Stomach (tissue), 9 donors: ENCODE results near the gene PCARE. TPM values are rescaled to one million over a fixed set of nuclear protein-coding genes. Genes with fewer than 3 reads are reported as not detected.
"Not testable (repeated sequence)": the region's sequence is repeated elsewhere in the genome, so short reads cannot be mapped to it uniquely, and the experiment has no call there.

Source experiments
- DNase-seq, 2 donors: peaks; one replicate each; pipeline versions ENCODE4 v3.0.0 to v3.0.0-alpha.2; 2013 to 2019
- H3K27ac ChIP-seq, 5 donors: fragments of 200-600 bp in 4 of 5; sonication (generic) in 4 of 5; one replicate each; pipeline ENCODE4 v1.5.1; 2013 to 2019; ENCODE audit warnings: mild to moderate bottlenecking in 1 of 5, moderate library complexity in 1 of 5
- H3K27me3 ChIP-seq, 3 donors: fragments of 200-600 bp; sonication (generic); one replicate each; pipeline ENCODE4 v1.5.1; 2017 to 2019; ENCODE audit warnings: mixed run types in 1 of 3
- H3K36me3 ChIP-seq, 4 donors: fragments of 200-600 bp; sonication (generic); 1 replicate in 3 of 4; 2 replicates in 1 of 4; pipeline ENCODE4 v1.5.1; 2016 to 2019
- H3K4me1 ChIP-seq, 4 donors: fragments of 200-600 bp; sonication (generic); one replicate each; pipeline ENCODE4 v1.5.1; 2016 to 2019
- H3K4me3 ChIP-seq, 4 donors: fragments of 200-600 bp; sonication (generic) in 3 of 4; one replicate each; pipeline ENCODE4 v1.5.1; 2016 to 2019; ENCODE audit warnings: mild to moderate bottlenecking in 1 of 4
- H3K9me3 ChIP-seq, 4 donors: fragments of 200-600 bp; sonication (generic); one replicate each; pipeline ENCODE4 v1.5.1; 2016 to 2019
- CTCF ChIP-seq, 7 experiments: fragments of 450-650 bp in 4 of 7; fragments of 200-600 bp in 3 of 7; sonication (generic) in 3 of 7; IDR thresholded peaks; one replicate each; pipeline ENCODE4 v1.5.1; 2016 to 2019; ENCODE audit warnings: antibody characterized with exemption in 7 of 7, control low read depth in 2 of 7, mild to moderate bottlenecking in 1 of 7
- EP300 ChIP-seq: sonication (generic); formaldehyde crosslinking; IDR thresholded peaks from one replicate; pipeline ENCODE4 v1.6.1; 2017; ENCODE audit warnings: antibody characterized with exemption
- POLR2A ChIP-seq, 4 donors: fragments of 450-650 bp; IDR thresholded peaks; one replicate each; pipeline ENCODE4 v1.6.1; 2016; ENCODE audit warnings: antibody characterized with exemption in 4 of 4, control low read depth in 2 of 4, mild to moderate bottlenecking in 1 of 4, moderate library complexity in 1 of 4
- POLR2AphosphoS5 ChIP-seq, 3 donors: sonication (generic); formaldehyde crosslinking; IDR thresholded peaks; one replicate each; pipeline ENCODE4 v1.6.1; 2016; ENCODE audit warnings: antibody characterized with exemption in 3 of 3
- WGBS, 5 donors: extraction: QIAGEN DNeasy Blood & Tissue Kit in 3 of 5; methylation state at CpG; one replicate each; pipeline versions ENCODE4 v1.1.5 to v1.1.7; 2013 to 2018; 5-methylcytosine and 5-hydroxymethylcytosine counted together
- intact Hi-C: fragments of 100-400 bp; cut with DNase I; formaldehyde crosslinking; loops from one replicate; pipeline ENCODE4 v1.15.1; 2023; ENCODE audit warnings: low total_unique reads
- polyA plus RNA-seq, 3 donors: library from polyadenylated mRNA; stranded (reverse); fragments of 200-250 nt; gene quantifications; one replicate each; pipeline ENCODE4 v1.2.3, GENCODE V29; 2013
- total RNA-seq, 5 donors: library from RNA; depleted of rRNA; stranded (reverse); fragments of >200 nt; gene quantifications; one replicate each; pipeline versions ENCODE4 v1.1.0 to v1.2.3, GENCODE V29; 2014 to 2016
- donor health status: healthy with polysubstance abuse.
- donor health status: Bipolar disorder and iron deficiency.
- donor health status: healthy.

Gene PCARE
- total and polyA plus RNA-seq, 8 donors = 0.06 to 2.9 (median 0.08) TPM; not detected in 5

DNA sequence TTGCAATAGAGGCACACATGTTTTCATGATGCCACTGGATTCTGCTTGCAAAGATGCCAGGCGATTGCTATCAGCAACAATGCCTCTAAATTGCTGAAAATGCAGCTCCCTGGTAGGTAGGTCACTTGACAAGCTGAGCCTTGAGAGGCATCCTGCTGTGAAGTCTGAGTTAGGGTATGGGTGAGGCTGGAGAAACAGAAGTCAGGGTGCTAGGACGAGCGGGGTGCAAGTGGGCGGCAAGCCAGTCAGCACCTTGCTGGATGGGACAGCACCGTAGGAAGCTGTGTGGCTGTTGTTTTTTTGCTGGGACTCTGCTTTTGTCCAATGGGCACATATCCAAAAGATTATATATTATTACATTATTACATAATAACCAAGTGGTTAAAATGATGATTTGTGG lies 30.4 kb upstream of the PCARE start:
- WGBS, 5 donors = 80 to 87% (median 81%) methylated on average over 5 of the region's 5 CpGs
- no peak for TF ChIP-seq CTCF (IDR thresholded peaks at IDR 0.05)
- no peak for TF ChIP-seq POLR2A (IDR thresholded peaks at IDR 0.05)
- no peak for TF ChIP-seq POLR2AphosphoS5 (IDR thresholded peaks at IDR 0.05)
- TF ChIP-seq EP300 = no peak
- H3K27ac ChIP-seq = no peak overlapping the region
- H3K4me1 ChIP-seq = no peaks in the 10 kb centered on the region
- H3K9me3 ChIP-seq = no peaks in the 10 kb centered on the region
- DNase-seq = no peak
- H3K36me3 ChIP-seq = no peaks in the 10 kb centered on the region
- no peak overlapping the region for H3K4me3 ChIP-seq
- intact Hi-C loops = no loop called here
- no peaks in the 10 kb centered on the region for H3K27me3 ChIP-seq

- H3K27ac ChIP-seq = no peak overlapping the region
- no peaks in the 10 kb centered on the region for H3K9me3 ChIP-seq
- no peak overlapping the region for H3K4me3 ChIP-seq
- no peaks in the 10 kb centered on the region for H3K36me3 ChIP-seq
- DNase-seq = no peak
- WGBS, 5 donors = 84 to 100% (median 95%) methylated on average over 1 of the region's 1 CpG
- intact Hi-C loops = no loop called here
- no peak for TF ChIP-seq POLR2A (IDR thresholded peaks at IDR 0.05)
- no peaks in the 10 kb centered on the region for H3K4me1 ChIP-seq
- H3K27me3 ChIP-seq = no peaks in the 10 kb centered on the region
Observed at GRCh38 chr2:29100564-29100963, 26.2 kb upstream of the PCARE start.

- Histone ChIP-seq H3K27ac (no peak overlapping the region), H3K9me3 (no peaks in the 10 kb centered on the region), H3K4me1 (no peaks in the 10 kb centered on the region), H3K4me3 (no peak overlapping the region), H3K27me3 (no peaks in the 10 kb centered on the region), H3K36me3 (no peaks in the 10 kb centered on the region)
- TF ChIP-seq CTCF (IDR thresholded peaks at IDR 0.05) (no peak), EP300 (no peak), POLR2A (IDR thresholded peaks at IDR 0.05) (no peak), POLR2AphosphoS5 (IDR thresholded peaks at IDR 0.05) (no peak)
- 53 to 63% (median 53%) methylated on average over 6 of the region's 6 CpGs for WGBS, 5 donors
- DNase-seq = no peak
- intact Hi-C loops = no loop called here
Observed at GRCh38 chr2:29097569-29097968, 23.2 kb upstream of the PCARE start.

- TF ChIP-seq CTCF (IDR thresholded peaks at IDR 0.05) = no peak
- no peak for TF ChIP-seq POLR2A (IDR thresholded peaks at IDR 0.05)
- TF ChIP-seq EP300 = no peak
- TF ChIP-seq POLR2AphosphoS5 (IDR thresholded peaks at IDR 0.05) = no peak
- WGBS, 5 donors = 78 to 88% (median 83%) methylated on average over 8 of the region's 8 CpGs
- Histone ChIP-seq H3K36me3 (no peaks in the 10 kb centered on the region), H3K4me3 (no peak overlapping the region), H3K9me3 (no peaks in the 10 kb centered on the region), H3K27ac (no peak overlapping the region), H3K4me1 (no peaks in the 10 kb centered on the region), H3K27me3 (no peaks in the 10 kb centered on the region)
- no peak for DNase-seq
- intact Hi-C loops = no loop called here
Observed at GRCh38 chr2:29096969-29097368, 22.6 kb upstream of the PCARE start.

- H3K4me1 ChIP-seq, DNase-seq, H3K9me3 ChIP-seq, H3K27me3 ChIP-seq, H3K4me3 ChIP-seq, H3K27ac ChIP-seq, H3K36me3 ChIP-seq, intact Hi-C loops: not testable (repeated sequence)
- 84 to 88% (median 86%) methylated on average over 7 of the region's 7 CpGs for WGBS, 5 donors
Observed at GRCh38 chr2:29090311-29090710, 16.0 kb upstream of the PCARE start.

- Histone ChIP-seq H3K9me3 (peaks cover 0 to 17% (median 11%) of the 10 kb centered on the region in 4 donors), H3K4me3 (no peak overlapping the region), H3K4me1 (no peaks in the 10 kb centered on the region), H3K36me3 (no peaks in the 10 kb centered on the region), H3K27me3 (no peaks in the 10 kb centered on the region), H3K27ac (no peak overlapping the region)
- 95 to 100% (median 98%) methylated on average over 1 of the region's 1 CpG for WGBS, 5 donors
- TF ChIP-seq CTCF (IDR thresholded peaks at IDR 0.05) (no peak), POLR2AphosphoS5 (IDR thresholded peaks at IDR 0.05) (no peak), EP300 (no peak), POLR2A (IDR thresholded peaks at IDR 0.05) (no peak)
- intact Hi-C loops = no loop called here
- DNase-seq = no peak
Observed at GRCh38 chr2:29084554-29084953, 10.2 kb upstream of the PCARE start.
